HG03280 (cell line): ENCODE measurements around the gene KIF20B.

Experiments
- ATAC-seq: cut with Tn5 transposase; IDR thresholded peaks from one replicate; pipeline ENCODE4 v1.9.1; 2021; ENCODE audit warnings: mild to moderate bottlenecking, moderate library complexity; ENCODE audit not compliant: unreplicated experiment

The KIF20B gene

DNA sequence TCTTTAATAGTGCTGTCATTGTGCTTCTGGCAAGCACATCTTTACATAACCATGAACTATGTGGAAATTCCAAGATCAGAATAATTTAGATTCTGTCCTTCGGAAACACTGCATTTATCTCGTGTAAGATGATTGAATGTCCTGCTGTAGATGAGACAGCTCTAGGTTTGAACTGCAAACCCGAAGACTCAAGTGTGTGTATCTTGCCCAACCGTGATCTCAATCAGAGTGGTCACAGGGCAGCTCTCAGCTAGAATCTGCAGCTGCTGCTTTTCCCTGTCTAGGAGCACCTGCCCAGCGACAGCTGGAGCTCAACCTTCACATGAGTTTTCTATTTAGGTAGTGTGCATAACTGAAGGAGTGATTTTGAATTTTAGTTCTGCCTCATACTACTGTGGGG, 17.5 kb upstream of the KIF20B start:
- no peak for ATAC-seq

- no peak for ATAC-seq
Observed at GRCh38 chr10:89684604-89685003, 16.8 kb upstream of the KIF20B start.

DNA sequence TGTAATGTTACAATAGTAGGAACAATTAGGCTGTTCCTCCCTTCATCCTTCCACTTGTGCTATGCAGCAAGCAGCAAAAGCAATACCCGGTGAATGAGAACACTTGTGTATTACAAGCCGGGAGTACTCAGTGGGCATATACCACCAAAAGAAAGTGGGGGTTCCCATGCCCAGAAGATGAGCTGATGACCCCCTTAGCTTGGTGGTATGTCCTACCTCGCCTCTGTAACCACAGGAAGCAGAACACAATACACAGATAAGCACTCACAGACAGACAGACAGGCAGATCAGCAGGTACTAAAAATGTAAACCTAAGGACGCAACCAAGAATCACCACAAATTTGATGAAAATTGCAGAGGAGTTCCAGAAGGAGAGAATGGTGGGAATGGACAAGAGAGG, 15.5 kb upstream of the KIF20B start:
- no peak for ATAC-seq

DNA sequence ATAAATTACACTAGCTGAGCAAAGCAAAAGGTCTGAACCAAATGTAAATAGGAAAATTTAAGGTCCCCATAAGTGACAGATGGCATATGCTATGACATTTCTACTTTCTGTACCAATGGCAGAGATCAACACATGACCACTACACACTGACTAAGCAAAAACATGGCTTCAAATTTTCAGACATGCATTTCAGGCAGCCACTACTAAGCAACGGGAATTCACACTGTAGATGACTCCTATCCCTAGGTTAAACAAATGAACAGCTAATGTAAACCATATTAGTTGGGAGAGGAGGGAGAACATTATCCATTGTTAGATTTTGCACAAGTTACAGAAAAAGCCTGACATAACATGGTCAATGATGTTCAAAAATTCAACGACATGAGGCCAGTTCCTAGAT, 11.4 kb upstream of the KIF20B start:
- ATAC-seq, result no peak

GRCh38 chr10:89692416-89692815, 9.0 kb upstream of the KIF20B start:
- no peak for ATAC-seq

DNA sequence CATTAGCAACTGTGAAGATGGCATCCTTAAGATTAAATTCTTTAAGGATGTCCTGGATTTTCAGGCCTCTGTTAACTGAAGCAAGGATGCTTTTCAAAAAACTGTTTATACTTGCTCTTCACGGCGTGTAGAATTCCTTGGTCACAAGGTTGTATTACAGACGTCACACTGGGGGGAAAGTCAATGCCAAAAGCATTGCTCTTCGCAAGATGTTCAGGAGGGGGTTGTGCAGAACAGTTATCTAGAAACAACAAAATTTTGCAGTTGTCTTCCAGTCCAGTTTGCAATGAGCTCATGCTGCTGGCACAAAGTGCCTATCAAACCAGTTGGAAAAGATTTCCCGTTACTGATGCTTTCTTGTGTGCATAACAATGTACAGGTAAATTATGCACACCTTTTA, 8.2 kb upstream of the KIF20B start:
- ATAC-seq, result no peak

DNA sequence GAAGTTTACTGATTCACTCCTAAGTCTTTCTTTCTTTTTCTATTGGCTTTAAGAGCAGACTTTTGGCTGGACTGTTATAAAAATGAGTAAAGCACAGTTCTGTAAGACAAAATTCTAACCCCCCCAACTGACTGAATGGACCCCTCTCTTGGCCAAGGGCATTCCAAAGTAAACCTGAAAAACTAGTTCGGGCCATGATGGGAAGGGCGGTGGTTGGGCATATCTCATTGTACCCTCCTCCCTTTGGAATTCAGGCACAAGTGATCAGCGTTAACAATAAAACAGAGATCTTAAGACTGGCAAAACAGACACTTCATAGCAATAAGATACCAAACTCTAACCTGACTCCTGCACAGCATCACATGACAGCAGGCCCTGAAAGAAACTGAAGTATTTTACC, 6.1 kb upstream of the KIF20B start:
- ATAC-seq, result no peak

DNA sequence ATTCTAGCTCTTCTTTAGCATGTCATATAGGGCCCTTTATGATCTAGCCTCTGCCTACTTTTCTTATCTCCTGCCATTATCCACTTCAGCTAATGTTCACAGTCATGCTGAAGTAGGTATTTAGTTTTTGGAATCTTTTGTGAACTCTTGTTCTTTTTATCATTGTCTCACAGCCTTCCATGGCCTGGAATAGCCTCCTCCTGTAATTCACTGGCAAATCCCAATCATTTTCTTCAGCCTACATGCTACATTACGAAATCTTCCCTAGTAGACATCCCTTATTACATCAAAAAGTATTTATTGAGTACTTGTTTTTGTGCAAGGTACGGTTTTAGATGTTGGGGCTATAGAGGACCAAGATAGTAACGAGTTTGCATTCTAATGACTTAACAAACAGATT, 3.4 kb upstream of the KIF20B start:
- no peak for ATAC-seq

- ATAC-seq, result no peak
Observed at GRCh38 chr10:89699581-89700064, 1.8 kb upstream of the KIF20B start.

DNA sequence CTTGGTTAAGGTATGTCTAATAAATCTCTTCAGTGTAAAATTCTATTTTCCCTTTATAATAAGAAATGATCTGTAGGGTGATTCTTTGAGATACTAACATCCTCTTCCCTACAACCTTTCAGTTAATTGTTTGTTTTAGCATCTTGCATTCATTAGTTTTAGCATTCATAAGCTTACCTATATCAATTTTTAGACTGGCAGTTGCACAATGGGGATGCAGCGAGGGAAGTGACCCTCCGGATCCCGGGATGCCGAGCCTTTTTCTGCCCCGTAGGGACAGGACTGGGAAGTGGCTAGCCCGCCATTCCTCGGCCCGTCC, 508 bp upstream of the KIF20B start:
- ATAC-seq, result no peak

- ATAC-seq, result no peak
Observed at GRCh38 chr10:89702121-89702480, 711 bp downstream of the KIF20B start.

- ATAC-seq, result no peak
Observed at GRCh38 chr10:89705466-89705865, 4.1 kb downstream of the KIF20B start.

DNA sequence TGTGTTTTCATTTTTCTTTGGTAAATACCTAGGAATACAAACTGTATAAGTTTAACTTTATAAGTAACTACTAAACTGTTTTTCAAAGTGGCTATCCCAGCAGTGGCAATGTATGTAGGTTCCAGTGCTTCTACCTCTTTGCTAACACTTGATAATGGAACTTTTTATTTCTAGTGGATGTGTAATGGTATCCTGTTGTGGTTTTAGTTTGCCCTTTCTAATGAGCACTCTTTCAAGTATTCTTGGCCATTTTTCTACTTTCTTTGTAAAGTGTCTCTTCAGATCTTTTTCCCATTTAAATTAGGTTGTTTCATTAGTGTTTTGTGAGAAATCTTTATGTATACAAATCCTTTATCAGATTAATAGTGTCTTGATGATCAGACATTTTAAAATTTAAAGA, 4.6 kb downstream of the KIF20B start:
- no peak for ATAC-seq

GRCh38 chr10:89707372-89707771, 6.0 kb downstream of the KIF20B start:
- no peak for ATAC-seq

DNA sequence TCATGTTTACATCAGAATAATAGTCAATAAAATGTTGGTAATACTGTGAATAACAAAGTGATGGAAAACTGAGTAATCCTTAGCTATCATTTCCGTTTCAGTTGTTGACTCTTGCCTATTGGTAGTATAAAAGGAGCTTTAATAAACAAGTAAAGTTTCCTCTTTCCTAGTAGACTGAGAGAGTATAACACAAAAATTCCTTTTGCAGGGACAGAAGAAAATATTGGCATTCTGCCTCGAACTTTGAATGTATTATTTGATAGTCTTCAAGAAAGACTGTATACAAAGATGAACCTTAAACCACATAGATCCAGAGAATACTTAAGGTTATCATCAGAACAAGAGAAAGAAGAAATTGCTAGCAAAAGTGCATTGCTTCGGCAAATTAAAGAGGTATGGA, 9.4 kb downstream of the KIF20B start:
- no peak for ATAC-seq

DNA sequence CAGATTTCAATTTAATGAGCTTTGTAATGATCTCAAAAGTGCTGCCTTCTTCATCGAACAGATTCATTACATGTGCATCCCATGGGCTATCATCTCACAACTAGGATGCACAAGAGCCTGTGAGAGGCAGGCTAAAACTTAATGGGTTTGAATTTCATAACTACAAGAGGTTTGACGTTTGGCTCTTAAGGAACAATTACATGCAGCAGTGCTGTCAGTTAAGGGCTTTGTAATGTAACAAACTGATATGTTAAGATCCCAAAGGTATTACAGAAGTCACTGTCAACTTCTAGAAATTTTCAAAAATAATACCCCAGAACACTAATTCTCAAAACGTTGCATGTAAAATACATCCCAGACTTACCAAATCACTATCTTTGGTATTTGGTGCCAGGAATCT, 33.2 kb downstream of the KIF20B start:
- no peak for ATAC-seq

GRCh38 chr10:89738551-89739209, 37.3 kb downstream of the KIF20B start:
- peak; percentile 90 for ATAC-seq

- no peak for ATAC-seq
Observed at GRCh38 chr10:89741126-89741762, 39.9 kb downstream of the KIF20B start.

- no peak for ATAC-seq
Observed at GRCh38 chr10:89744026-89744425, 42.6 kb downstream of the KIF20B start.

- no peak for ATAC-seq
Observed at GRCh38 chr10:89745903-89746302, 44.5 kb downstream of the KIF20B start.

DNA sequence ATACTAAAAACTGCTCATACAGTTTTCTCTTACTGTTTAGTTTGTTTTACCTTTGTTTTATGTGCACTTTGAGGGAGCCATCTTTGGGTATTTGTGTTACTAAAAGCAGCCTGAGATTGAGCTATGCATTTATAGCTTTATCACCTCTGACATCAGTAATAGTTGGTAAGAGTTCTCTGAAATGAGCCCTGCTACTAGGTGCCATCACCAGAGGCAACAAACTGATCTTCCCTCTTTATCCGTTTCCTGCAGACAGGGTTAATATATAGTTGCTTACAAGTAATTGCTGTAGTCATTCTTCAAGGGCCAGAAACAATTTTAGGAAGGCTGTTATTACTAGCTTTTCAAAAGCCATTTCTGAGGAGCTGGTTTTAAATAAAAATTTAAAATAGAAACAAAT, 49.1 kb downstream of the KIF20B start:
- ATAC-seq, result no peak

DNA sequence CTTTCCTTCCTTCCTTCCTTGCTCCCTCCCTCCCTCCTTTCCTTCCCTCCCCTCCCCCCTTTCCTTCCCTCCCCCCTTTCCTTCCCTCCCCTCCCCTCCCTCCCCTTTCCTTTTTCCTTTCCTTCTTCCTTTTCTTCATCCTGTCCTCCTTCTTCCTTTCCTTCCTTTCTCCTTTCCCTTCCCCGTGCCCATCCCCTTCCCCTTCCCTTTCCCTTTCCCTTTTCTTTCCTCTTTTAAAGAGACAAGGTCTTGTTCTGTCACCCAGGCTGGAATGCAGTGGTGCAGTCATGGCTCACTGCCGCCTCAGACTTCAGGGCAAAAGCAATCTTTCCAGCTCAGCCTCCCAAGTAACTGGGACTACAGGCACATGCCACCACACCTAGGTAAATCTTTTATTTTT, 54.0 kb downstream of the KIF20B start:
- no peak for ATAC-seq

GRCh38 chr10:89759531-89759930, 58.1 kb downstream of the KIF20B start:
- ATAC-seq, result no peak
